ENCODE measurements around the gene RAB25. TPM values are rescaled to one million over a fixed set of nuclear protein-coding genes. Genes with fewer than 3 reads are reported as not detected.

The RAB25 gene
- total RNA-seq, 1 donor from 2014 or later, result not detected

- peaks cover 16% of the 10 kb centered on the region for H3K4me1 Mint-ChIP-seq (ENCODE audit: low read depth, unreplicated experiment)
- H3K36me3 Mint-ChIP-seq (ENCODE audit: unreplicated experiment), result no peaks in the 10 kb centered on the region
- no peak for DNase-seq
- H3K27ac Mint-ChIP-seq (ENCODE audit: unreplicated experiment), result peak overlapping the region; percentile 26
- peaks cover 8% of the 10 kb centered on the region for H3K9me3 Mint-ChIP-seq (ENCODE audit: unreplicated experiment)
- H3K4me3 Mint-ChIP-seq (ENCODE audit: unreplicated experiment), result peak overlapping the region; percentile 28
- peaks cover 4% of the 10 kb centered on the region for H3K27me3 Mint-ChIP-seq (ENCODE audit: unreplicated experiment)
- TF ChIP-seq CTCF (IDR thresholded peaks at IDR 0.05; ENCODE audit: partially characterized antibody, unreplicated experiment), result no peak
Measured at GRCh38 chr1:156106624-156107488, 45.9 kb downstream of the RAB25 start.

- DNase-seq, result no peak
- no peak for TF ChIP-seq CTCF (IDR thresholded peaks at IDR 0.05; ENCODE audit: partially characterized antibody, unreplicated experiment)
- H3K4me1 Mint-ChIP-seq (ENCODE audit: low read depth, unreplicated experiment), result peaks cover 14% of the 10 kb centered on the region
- H3K36me3 Mint-ChIP-seq (ENCODE audit: unreplicated experiment), result no peaks in the 10 kb centered on the region
- peaks cover 4% of the 10 kb centered on the region for H3K27me3 Mint-ChIP-seq (ENCODE audit: unreplicated experiment)
- H3K9me3 Mint-ChIP-seq (ENCODE audit: unreplicated experiment), result peaks cover 6% of the 10 kb centered on the region
- no peak overlapping the region for H3K4me3 Mint-ChIP-seq (ENCODE audit: unreplicated experiment)
- no peak overlapping the region for H3K27ac Mint-ChIP-seq (ENCODE audit: unreplicated experiment)
Measured at GRCh38 chr1:156108057-156108456, 47.1 kb downstream of the RAB25 start.

- Mint-ChIP-seq H3K4me1 (ENCODE audit: low read depth, unreplicated experiment) (peaks cover 13% of the 10 kb centered on the region), H3K4me3 (ENCODE audit: unreplicated experiment) (no peak overlapping the region), H3K36me3 (ENCODE audit: unreplicated experiment) (no peaks in the 10 kb centered on the region), H3K9me3 (ENCODE audit: unreplicated experiment) (peaks cover 6% of the 10 kb centered on the region), H3K27me3 (ENCODE audit: unreplicated experiment) (peaks cover 6% of the 10 kb centered on the region), H3K27ac (ENCODE audit: unreplicated experiment) (no peak overlapping the region)
- no peak for DNase-seq
- no peak for TF ChIP-seq CTCF (IDR thresholded peaks at IDR 0.05; ENCODE audit: partially characterized antibody, unreplicated experiment)
Measured at GRCh38 chr1:156108664-156109241, 47.8 kb downstream of the RAB25 start.

GRCh38 chr1:156110252-156110651, 49.3 kb downstream of the RAB25 start:
- TF ChIP-seq CTCF (IDR thresholded peaks at IDR 0.05; ENCODE audit: partially characterized antibody, unreplicated experiment), result no peak

More at GRCh38 chr1:156110252-156110651, 49.3 kb downstream of the RAB25 start:
- Mint-ChIP-seq H3K4me1 (ENCODE audit: low read depth, unreplicated experiment) (peaks cover 12% of the 10 kb centered on the region), H3K9me3 (ENCODE audit: unreplicated experiment) (peaks cover 6% of the 10 kb centered on the region), H3K4me3 (ENCODE audit: unreplicated experiment) (no peak overlapping the region), H3K36me3 (ENCODE audit: unreplicated experiment) (no peaks in the 10 kb centered on the region), H3K27ac (ENCODE audit: unreplicated experiment) (no peak overlapping the region), H3K27me3 (ENCODE audit: unreplicated experiment) (peaks cover 6% of the 10 kb centered on the region)
- DNase-seq, result no peak
